CD8-positive, alpha-beta memory T cell (primary cell): ENCODE measurements around the gene SEZ6L2. TPM values are rescaled to one million over a fixed set of nuclear protein-coding genes. Genes with fewer than 3 reads are reported as not detected.
A peak's percentile ranks its signal among the peaks of the same experiment; 100 is the strongest.
"Not testable (repeated sequence)": the region's sequence is repeated elsewhere in the genome, so short reads cannot be mapped to it uniquely, and the experiment has no call there.

Experiments used
- CTCF ChIA-PET: fragments of 350-600 bp; sonication (Branson Sonifier 250); formaldehyde crosslinking; loops from one replicate; lab custom pipeline; 2021; ENCODE audit warnings: antibody characterized with exemption; lab: Charles Lee
- POLR2A ChIA-PET: fragments of 350-600 bp; sonication (Branson Sonifier 250); formaldehyde crosslinking; loops from one replicate; lab custom pipeline; 2021; ENCODE audit warnings: antibody characterized with exemption; lab: Charles Lee
- DNase-seq, 5 donors: peaks; one replicate each; pipeline versions ENCODE4 v3.0.0 to v3.0.0-alpha.2; 2020 to 2022; ENCODE audit warnings: mixed read lengths in 1 of 5
- H3K27ac ChIP-seq: one replicate; pipeline ENCODE4 v1.7.0; 2013; ENCODE audit warnings: low read depth, mild to moderate bottlenecking, low read length, moderate library complexity
- H3K27me3 ChIP-seq: 2 replicates; pipeline ENCODE4 v1.7.0; 2013; ENCODE audit warnings: low read length, mild to moderate bottlenecking; ENCODE audit not compliant: insufficient read depth, poor library complexity, severe bottlenecking
- H3K36me3 ChIP-seq: 2 replicates; pipeline ENCODE4 v1.7.0; 2013; ENCODE audit warnings: mild to moderate bottlenecking, low read length, moderate library complexity; ENCODE audit not compliant: insufficient read depth
- H3K4me1 ChIP-seq: 2 replicates; pipeline ENCODE4 v1.7.0; 2013; ENCODE audit warnings: mild to moderate bottlenecking, low read length, moderate library complexity; ENCODE audit not compliant: insufficient read depth
- H3K4me3 ChIP-seq: 2 replicates; pipeline ENCODE4 v1.7.0; 2013; ENCODE audit warnings: mild to moderate bottlenecking, low read length
- H3K9me3 ChIP-seq: 2 replicates; pipeline ENCODE4 v1.7.0; 2013; ENCODE audit warnings: mild to moderate bottlenecking, low read length
- H3K27ac Mint-ChIP-seq, 8 donors: one replicate each; pipeline ENCODE4 v1.8.0; 2020 to 2021; ENCODE audit warnings: mixed read lengths in 8 of 8, mild to moderate bottlenecking in 6 of 8, inconsistent platforms in 3 of 8, moderate library complexity in 3 of 8
- H3K27me3 Mint-ChIP-seq, 2 donors: one replicate each; pipeline ENCODE4 v1.8.0; 2020 to 2021; ENCODE audit warnings: mixed read lengths in 2 of 2, mild to moderate bottlenecking in 1 of 2, moderate library complexity in 1 of 2
- H3K36me3 Mint-ChIP-seq, 3 donors: one replicate each; pipeline ENCODE4 v1.8.0; 2020 to 2021; ENCODE audit warnings: mixed read lengths in 3 of 3, inconsistent platforms in 1 of 3, mild to moderate bottlenecking in 1 of 3
- H3K4me1 Mint-ChIP-seq, 3 donors: one replicate each; pipeline ENCODE4 v1.8.0; 2020 to 2021; ENCODE audit warnings: mixed read lengths in 3 of 3, inconsistent platforms in 1 of 3, mild to moderate bottlenecking in 1 of 3
- H3K4me3 Mint-ChIP-seq, 7 donors: one replicate each; pipeline ENCODE4 v1.8.0; 2020 to 2021; ENCODE audit warnings: mixed read lengths in 7 of 7, mild to moderate bottlenecking in 6 of 7, moderate library complexity in 4 of 7, inconsistent platforms in 2 of 7
- H3K9me3 Mint-ChIP-seq, 5 donors: one replicate each; pipeline ENCODE4 v1.8.0; 2020 to 2022; ENCODE audit warnings: mixed read lengths in 5 of 5, mild to moderate bottlenecking in 3 of 5, moderate library complexity in 2 of 5, inconsistent platforms in 1 of 5
- polyA plus RNA-seq: library from polyadenylated mRNA; unstranded; fragments of 300-500 nt; fragmentation: Illumina TruSeq; gene quantifications from one replicate; pipeline ENCODE4 v1.2.3, GENCODE V29; 2021
- total RNA-seq, 2 experiments: library from RNA; stranded (reverse); gene quantifications; one replicate each; pipeline ENCODE4 v1.2.3, GENCODE V29; 2021

SEZ6L2 gene
- total and polyA plus RNA-seq, 3 experiments from 2014 or later, result 0.07 to 0.15 TPM; not detected in 1

- Mint-ChIP-seq H3K4me1 (peaks cover 6 to 11% (median 7%) of the 10 kb centered on the region in 3 donors), H3K9me3 (no peaks in the 10 kb centered on the region), H3K27ac (peak overlapping the region in 3 of 8 donors; percentile 7 to 95 (median 66)), H3K27me3 (no peaks in the 10 kb centered on the region), H3K36me3 (peaks cover 0 to 67% (median 13%) of the 10 kb centered on the region in 3 donors), H3K4me3 (no peak overlapping the region)
- Histone ChIP-seq H3K36me3 (peaks cover 13% of the 10 kb centered on the region), H3K27ac (no peak overlapping the region), H3K9me3 (no peaks in the 10 kb centered on the region), H3K27me3 (no peaks in the 10 kb centered on the region), H3K4me1 (no peaks in the 10 kb centered on the region), H3K4me3 (no peak overlapping the region)
- no peak for DNase-seq
- ChIA-PET CTCF (interaction anchor here (0.7 kb wide), 1 partner anchor 28 kb away, joined by 3 read pairs; no protein-coding TSS in a partner anchor), POLR2A (no interaction called here)
Measured at GRCh38 chr16:29915590-29916247, 16.4 kb upstream of the SEZ6L2 start.

- H3K27me3 Mint-ChIP-seq, result no peaks in the 10 kb centered on the region
- no peak overlapping the region for H3K27ac ChIP-seq
- POLR2A ChIA-PET, result interaction anchor here (0.6 to 0.8 kb wide), 2 partner anchors 12 to 585 kb away, joined by 3 to 6 read pairs; partner anchors contain the start of gene KCTD13
- peaks cover 0 to 5% (median 0%) of the 10 kb centered on the region in 3 donors for H3K4me1 Mint-ChIP-seq
- no peak overlapping the region for H3K4me3 ChIP-seq
- no peaks in the 10 kb centered on the region for H3K4me1 ChIP-seq
- no peak overlapping the region for H3K4me3 Mint-ChIP-seq
- DNase-seq, result no peak
- H3K9me3 ChIP-seq, result no peaks in the 10 kb centered on the region
- peak overlapping the region in 1 of 8 donors; percentile 32 for H3K27ac Mint-ChIP-seq
- CTCF ChIA-PET, result interaction anchor here (1.0 kb wide), 1 partner anchor 14 kb away, joined by 3 read pairs; no protein-coding TSS in a partner anchor
- H3K9me3 Mint-ChIP-seq, result no peaks in the 10 kb centered on the region
- H3K27me3 ChIP-seq, result no peaks in the 10 kb centered on the region
- H3K36me3 Mint-ChIP-seq, result peaks cover 0 to 54% (median 12%) of the 10 kb centered on the region in 3 donors
- peaks cover 3% of the 10 kb centered on the region for H3K36me3 ChIP-seq
Measured at GRCh38 chr16:29913514-29913913, 14.2 kb upstream of the SEZ6L2 start.

- Mint-ChIP-seq H3K27me3 (no peaks in the 10 kb centered on the region), H3K36me3 (peaks cover 0 to 52% (median 16%) of the 10 kb centered on the region in 3 donors), H3K4me3 (peak overlapping the region in 1 of 7 donors; percentile 56), H3K9me3 (no peaks in the 10 kb centered on the region), H3K4me1 (peaks cover 0 to 5% (median 0%) of the 10 kb centered on the region in 3 donors), H3K27ac (no peak overlapping the region)
- Histone ChIP-seq H3K4me3 (no peak overlapping the region), H3K36me3 (no peaks in the 10 kb centered on the region), H3K4me1 (no peaks in the 10 kb centered on the region), H3K27me3 (no peaks in the 10 kb centered on the region), H3K27ac (no peak overlapping the region), H3K9me3 (no peaks in the 10 kb centered on the region)
- POLR2A ChIA-PET, result interaction anchor here (0.6 kb wide), 1 partner anchor 63 kb away, joined by 3 read pairs; no protein-coding TSS in a partner anchor
- CTCF ChIA-PET, result interaction anchor here (0.9 kb wide), 1 partner anchor 64 kb away, joined by 3 read pairs; no protein-coding TSS in a partner anchor
- no peak for DNase-seq
Measured at GRCh38 chr16:29912087-29912486, 12.7 kb upstream of the SEZ6L2 start.

GRCh38 chr16:29911676-29912010 lies 12.3 kb upstream of the SEZ6L2 start:
- H3K27me3 ChIP-seq, result no peaks in the 10 kb centered on the region
- H3K36me3 Mint-ChIP-seq, result peaks cover 0 to 49% (median 16%) of the 10 kb centered on the region in 3 donors
- ChIA-PET POLR2A (interaction anchor here (0.6 kb wide), 1 partner anchor 62 kb away, joined by 3 read pairs; no protein-coding TSS in a partner anchor), CTCF (interaction anchor here (0.9 kb wide), 1 partner anchor 63 kb away, joined by 3 read pairs; no protein-coding TSS in a partner anchor)
- H3K4me3 Mint-ChIP-seq, result no peak overlapping the region
- H3K9me3 Mint-ChIP-seq, result no peaks in the 10 kb centered on the region
- H3K4me1 ChIP-seq, result no peaks in the 10 kb centered on the region
- DNase-seq, result no peak
- H3K27ac Mint-ChIP-seq, result no peak overlapping the region
- no peaks in the 10 kb centered on the region for H3K9me3 ChIP-seq
- H3K27me3 Mint-ChIP-seq, result no peaks in the 10 kb centered on the region
- H3K27ac ChIP-seq, result no peak overlapping the region
- H3K36me3 ChIP-seq, result no peaks in the 10 kb centered on the region
- H3K4me1 Mint-ChIP-seq, result peaks cover 0 to 5% (median 0%) of the 10 kb centered on the region in 3 donors
- H3K4me3 ChIP-seq, result no peak overlapping the region

GRCh38 chr16:29910819-29911675 lies 11.7 kb upstream of the SEZ6L2 start:
- Mint-ChIP-seq H3K4me1 (peaks cover 0 to 5% (median 0%) of the 10 kb centered on the region in 3 donors), H3K36me3 (peaks cover 0 to 48% (median 16%) of the 10 kb centered on the region in 3 donors), H3K27me3 (no peaks in the 10 kb centered on the region), H3K27ac (peak overlapping the region in 2 of 8 donors; percentile 64 to 68), H3K4me3 (no peak overlapping the region), H3K9me3 (no peaks in the 10 kb centered on the region)
- Histone ChIP-seq H3K27me3 (no peaks in the 10 kb centered on the region), H3K4me3 (no peak overlapping the region), H3K4me1 (no peaks in the 10 kb centered on the region), H3K27ac (no peak overlapping the region), H3K36me3 (no peaks in the 10 kb centered on the region), H3K9me3 (no peaks in the 10 kb centered on the region)
- CTCF ChIA-PET, result interaction anchor here (0.9 kb wide), 1 partner anchor 63 kb away, joined by 3 read pairs; no protein-coding TSS in a partner anchor
- no peak for DNase-seq
- POLR2A ChIA-PET, result interaction anchor here (0.6 kb wide), 1 partner anchor 62 kb away, joined by 3 read pairs; no protein-coding TSS in a partner anchor

GRCh38 chr16:29909851-29910250 lies 10.5 kb upstream of the SEZ6L2 start:
- H3K27me3 Mint-ChIP-seq, DNase-seq, H3K27ac ChIP-seq, H3K4me1 Mint-ChIP-seq, H3K27ac Mint-ChIP-seq, H3K4me3 ChIP-seq, H3K9me3 Mint-ChIP-seq, H3K4me3 Mint-ChIP-seq, H3K4me1 ChIP-seq, POLR2A ChIA-PET, H3K36me3 ChIP-seq, H3K9me3 ChIP-seq, H3K27me3 ChIP-seq: not testable (repeated sequence)
- CTCF ChIA-PET, result interaction anchor here (0.6 kb wide), 1 partner anchor 38 kb away, joined by 3 read pairs; no protein-coding TSS in a partner anchor
- peaks cover 0 to 38% (median 9%) of the 10 kb centered on the region in 3 donors for H3K36me3 Mint-ChIP-seq

- CTCF ChIA-PET, result no interaction called here
- no peak for DNase-seq
- Histone ChIP-seq H3K9me3 (no peaks in the 10 kb centered on the region), H3K27me3 (no peaks in the 10 kb centered on the region), H3K36me3 (no peaks in the 10 kb centered on the region), H3K4me3 (no peak overlapping the region), H3K27ac (no peak overlapping the region), H3K4me1 (no peaks in the 10 kb centered on the region)
- Mint-ChIP-seq H3K4me3 (no peak overlapping the region), H3K36me3 (peaks cover 0 to 34% (median 9%) of the 10 kb centered on the region in 3 donors), H3K4me1 (no peaks in the 10 kb centered on the region), H3K9me3 (no peaks in the 10 kb centered on the region), H3K27ac (peak overlapping the region in 1 of 8 donors; percentile 60), H3K27me3 (no peaks in the 10 kb centered on the region)
- POLR2A ChIA-PET, result no interaction called here
Measured at GRCh38 chr16:29909391-29909790, 10.0 kb upstream of the SEZ6L2 start.
